HG02938 (cell line): ENCODE results near the gene PHF20.
"Not testable (repeated sequence)": the region's sequence is repeated elsewhere in the genome, so short reads cannot be mapped to it uniquely, and the experiment has no call there.

Experiments
- ATAC-seq: cut with Tn5 transposase; IDR thresholded peaks from one replicate; pipeline ENCODE4 v1.9.1; 2021; ENCODE audit warnings: mild to moderate bottlenecking, moderate library complexity; ENCODE audit not compliant: unreplicated experiment

Gene PHF20

GRCh38 chr20:35883336-35883777 lies 111.5 kb downstream of the PHF20 start:
- no peak for ATAC-seq

- no peak for ATAC-seq
Observed at GRCh38 chr20:35883778-35884540, 112.1 kb downstream of the PHF20 start.

GRCh38 chr20:35884541-35884865 lies 112.7 kb downstream of the PHF20 start:
- no peak for ATAC-seq

GRCh38 chr20:35885212-35885611 lies 113.4 kb downstream of the PHF20 start:
- no peak for ATAC-seq

GRCh38 chr20:35886537-35886936 lies 114.7 kb downstream of the PHF20 start:
- ATAC-seq: no peak

GRCh38 chr20:35887393-35888064 lies 115.7 kb downstream of the PHF20 start:
- ATAC-seq: no peak

- ATAC-seq: no peak
Observed at GRCh38 chr20:35888657-35889056, 116.8 kb downstream of the PHF20 start.

GRCh38 chr20:35891375-35891774 lies 119.6 kb downstream of the PHF20 start:
- ATAC-seq: no peak

GRCh38 chr20:35892871-35893270 lies 121.1 kb downstream of the PHF20 start:
- ATAC-seq: no peak

- ATAC-seq: no peak
Observed at GRCh38 chr20:35893942-35894341, 122.1 kb downstream of the PHF20 start.

- ATAC-seq: not testable (repeated sequence)
Observed at GRCh38 chr20:35895516-35895915, 123.7 kb downstream of the PHF20 start.

- ATAC-seq: no peak
Observed at GRCh38 chr20:35899064-35899463, 127.2 kb downstream of the PHF20 start.

- not testable (repeated sequence) for ATAC-seq
Observed at GRCh38 chr20:35901230-35901629, 129.4 kb downstream of the PHF20 start.

- ATAC-seq: no peak
Observed at GRCh38 chr20:35901678-35902544, 130.1 kb downstream of the PHF20 start.

GRCh38 chr20:35902545-35902941 lies 130.7 kb downstream of the PHF20 start:
- ATAC-seq: no peak

GRCh38 chr20:35903843-35904242 lies 132.0 kb downstream of the PHF20 start:
- no peak for ATAC-seq

GRCh38 chr20:35904982-35905663 lies 133.3 kb downstream of the PHF20 start:
- ATAC-seq: no peak

- ATAC-seq: no peak
Observed at GRCh38 chr20:35907017-35907701, 135.3 kb downstream of the PHF20 start.

GRCh38 chr20:35908007-35908406 lies 136.2 kb downstream of the PHF20 start:
- no peak for ATAC-seq

GRCh38 chr20:35909176-35909575 lies 137.4 kb downstream of the PHF20 start:
- no peak for ATAC-seq
